ENCODE results near the gene SHQ1. TPM values are rescaled to one million over a fixed set of nuclear protein-coding genes. Genes with fewer than 3 reads are reported as not detected.
"Not testable (repeated sequence)": the region's sequence is repeated elsewhere in the genome, so short reads cannot be mapped to it uniquely, and the experiment has no call there.

SHQ1 gene
- total RNA-seq, 2 donors from 2014 or later, result 26.4 to 26.7 TPM

DNA sequence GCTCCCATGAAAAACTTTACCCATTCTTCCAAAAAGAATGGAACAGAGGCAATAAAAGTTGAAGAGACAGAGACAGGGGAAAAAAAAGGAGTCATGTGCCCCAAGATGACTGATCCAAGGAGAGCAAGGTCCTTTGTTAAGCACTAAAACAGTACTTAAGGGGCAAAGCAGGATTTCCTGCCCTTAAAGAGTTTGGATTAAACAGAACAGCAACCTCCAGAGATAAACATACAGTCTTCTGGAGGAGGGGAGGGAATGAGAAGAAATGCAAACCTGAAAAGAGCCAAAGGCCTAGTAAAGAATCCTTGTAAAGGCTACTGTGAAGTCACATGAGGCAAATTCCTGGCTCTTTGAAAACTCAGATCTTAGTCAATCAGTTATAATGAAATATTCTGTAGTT is 38.2 kb downstream of the SHQ1 start:
- H3K4me1 Mint-ChIP-seq (ENCODE audit: low read depth), result peaks cover 5% of the 10 kb centered on the region
- H3K27ac Mint-ChIP-seq, result no peak overlapping the region
- no peaks in the 10 kb centered on the region for H3K9me3 Mint-ChIP-seq
- DNase-seq, result no peak
- H3K27me3 Mint-ChIP-seq (ENCODE audit: low read depth), result no peaks in the 10 kb centered on the region
- ATAC-seq (replicated peaks in 1 of 2), result no peak
- peaks cover 0 to 17% of the 10 kb centered on the region in 2 donors for H3K36me3 Mint-ChIP-seq (ENCODE audit: insufficient read depth in 2 of 2)
- H3K4me3 Mint-ChIP-seq, result no peak overlapping the region

DNA sequence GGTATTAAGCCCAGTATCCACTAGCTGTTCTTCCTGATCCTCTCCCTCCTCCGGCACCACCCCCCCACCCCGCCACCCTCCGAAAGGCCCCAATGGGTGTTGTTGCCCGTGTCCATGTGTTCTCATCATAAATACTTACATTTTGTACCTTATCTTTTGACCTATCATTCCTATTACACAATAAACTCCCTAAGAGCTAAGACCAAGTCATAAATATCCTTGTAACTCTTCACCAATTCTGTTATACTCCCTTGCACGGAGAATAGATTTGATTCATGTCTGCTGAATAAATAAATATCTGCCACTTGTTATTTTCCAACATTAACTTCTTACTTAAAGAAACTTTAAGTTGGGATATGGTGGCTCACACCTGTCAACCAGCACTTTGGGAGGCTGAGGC is 43.9 kb downstream of the SHQ1 start:
- Mint-ChIP-seq H3K4me3 (no peak overlapping the region), H3K4me1 (ENCODE audit: low read depth) (peaks cover 26% of the 10 kb centered on the region), H3K27me3 (ENCODE audit: low read depth) (no peaks in the 10 kb centered on the region), H3K27ac (no peak overlapping the region), H3K9me3 (no peaks in the 10 kb centered on the region), H3K36me3 (ENCODE audit: insufficient read depth in 2 of 2) (peaks cover 0 to 12% of the 10 kb centered on the region in 2 donors)
- DNase-seq (no peak), ATAC-seq (replicated peaks in 1 of 2) (no peak)

DNA sequence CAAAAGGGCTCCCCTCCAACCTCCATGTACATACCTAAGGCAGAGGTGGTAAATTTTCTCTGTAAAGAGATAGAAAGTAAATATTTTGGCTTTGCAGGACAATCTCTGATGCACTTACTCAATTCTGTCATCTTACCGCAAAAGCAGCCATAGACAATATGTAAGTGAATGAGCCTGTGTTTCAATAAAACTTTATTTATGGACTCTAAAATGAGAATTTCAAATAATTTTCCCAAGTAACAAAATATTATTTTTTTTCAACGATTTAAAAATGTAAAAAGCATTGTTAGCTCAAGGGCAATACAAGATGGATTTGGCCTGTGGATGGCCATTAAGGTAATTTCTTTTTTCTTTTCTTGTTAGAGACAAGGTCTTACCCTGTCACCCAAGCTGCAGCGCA is 44.7 kb downstream of the SHQ1 start:
- no peak overlapping the region for H3K4me3 Mint-ChIP-seq
- ATAC-seq (replicated peaks in 1 of 2) (no peak), DNase-seq (no peak)
- H3K4me1 Mint-ChIP-seq (ENCODE audit: low read depth), result peaks cover 26% of the 10 kb centered on the region
- no peak overlapping the region for H3K27ac Mint-ChIP-seq
- H3K36me3 Mint-ChIP-seq (ENCODE audit: insufficient read depth in 2 of 2), result peaks cover 0 to 11% of the 10 kb centered on the region in 2 donors
- no peaks in the 10 kb centered on the region for H3K27me3 Mint-ChIP-seq (ENCODE audit: low read depth)
- H3K9me3 Mint-ChIP-seq, result no peaks in the 10 kb centered on the region

DNA sequence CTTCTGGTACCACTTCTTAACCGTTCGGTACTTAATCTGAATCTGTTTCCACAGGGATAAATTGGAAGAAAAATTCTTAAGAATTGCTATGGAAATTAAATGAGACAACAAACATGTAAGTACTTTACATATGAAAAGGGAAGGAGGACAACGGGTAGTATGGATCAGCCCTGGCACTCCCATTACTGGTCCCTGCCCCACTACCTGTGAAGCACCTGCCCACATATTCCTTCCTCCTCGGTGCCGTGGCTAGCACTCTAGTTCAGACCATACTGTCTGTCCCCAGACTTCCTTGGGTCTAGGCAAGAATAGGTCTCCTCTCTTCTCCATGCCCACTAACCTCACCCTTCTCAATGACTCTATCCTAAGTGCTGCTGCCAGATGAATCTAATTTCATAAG is 46.2 kb downstream of the SHQ1 start:
- ATAC-seq (replicated peaks in 1 of 2), result no peak
- Mint-ChIP-seq H3K27me3 (ENCODE audit: low read depth) (no peaks in the 10 kb centered on the region), H3K4me3 (no peak overlapping the region), H3K9me3 (no peaks in the 10 kb centered on the region), H3K4me1 (ENCODE audit: low read depth) (peaks cover 26% of the 10 kb centered on the region), H3K27ac (no peak overlapping the region), H3K36me3 (ENCODE audit: insufficient read depth in 2 of 2) (peaks cover 2 to 10% of the 10 kb centered on the region in 2 donors)
- no peak for DNase-seq

DNA sequence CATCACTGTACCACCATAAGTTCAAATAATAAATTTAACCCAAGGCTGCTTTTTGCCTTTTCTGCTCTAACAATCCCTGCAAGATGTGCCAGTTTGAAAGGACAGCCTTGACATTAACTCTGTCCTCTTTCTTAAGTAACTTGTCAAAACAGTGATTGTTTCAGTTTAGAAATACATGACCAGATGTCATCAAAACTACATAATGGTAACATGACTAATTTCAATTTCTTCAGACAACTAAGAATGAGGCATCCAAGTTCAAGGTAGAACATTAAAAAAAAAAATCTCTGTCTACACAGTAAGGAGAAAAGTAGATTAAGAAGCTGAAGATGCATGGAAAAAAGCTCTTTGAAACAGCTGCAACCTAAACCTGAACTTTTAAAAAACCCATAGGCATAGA is 47.4 kb downstream of the SHQ1 start:
- Mint-ChIP-seq H3K27ac (peak overlapping the region; percentile 75), H3K27me3 (ENCODE audit: low read depth) (no peaks in the 10 kb centered on the region), H3K4me3 (peak overlapping the region; percentile 22 to 37), H3K4me1 (ENCODE audit: low read depth) (peaks cover 26% of the 10 kb centered on the region), H3K36me3 (ENCODE audit: insufficient read depth in 2 of 2) (peaks cover 2 to 14% of the 10 kb centered on the region in 2 donors), H3K9me3 (no peaks in the 10 kb centered on the region)
- ATAC-seq (replicated peaks in 1 of 2) (peak; percentile 81 to 85), DNase-seq (no peak)

DNA sequence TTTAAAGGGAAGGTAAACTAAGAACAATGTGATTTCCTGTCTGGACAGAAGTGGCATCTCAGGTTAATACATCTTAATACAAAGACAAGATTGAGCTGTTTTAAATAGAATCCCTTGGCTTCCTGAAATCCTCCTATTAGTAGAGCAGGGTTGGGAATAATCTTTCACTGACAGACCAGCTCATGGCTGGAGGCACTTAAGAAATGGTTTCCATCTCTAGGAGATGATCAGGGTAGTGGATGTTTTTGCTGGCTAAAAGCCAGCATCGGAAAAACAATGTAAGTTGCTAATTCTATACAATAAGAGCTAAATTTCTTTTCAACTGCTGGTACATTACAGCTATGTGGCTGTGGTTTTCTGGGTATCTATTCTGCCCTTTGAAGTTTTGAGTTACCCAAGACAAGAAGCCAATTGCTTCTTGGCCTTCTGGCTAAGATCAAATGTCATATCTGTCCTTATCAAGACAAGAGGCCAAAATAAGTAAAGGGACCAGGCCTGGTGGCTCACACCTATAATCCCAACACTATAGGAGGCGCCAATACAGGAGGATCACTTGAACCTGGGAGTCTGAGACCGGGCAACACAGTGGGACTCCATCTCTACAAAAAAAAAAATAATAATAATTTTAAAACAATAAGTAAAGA is 49.6 kb downstream of the SHQ1 start:
- no peaks in the 10 kb centered on the region for H3K9me3 Mint-ChIP-seq

DNA sequence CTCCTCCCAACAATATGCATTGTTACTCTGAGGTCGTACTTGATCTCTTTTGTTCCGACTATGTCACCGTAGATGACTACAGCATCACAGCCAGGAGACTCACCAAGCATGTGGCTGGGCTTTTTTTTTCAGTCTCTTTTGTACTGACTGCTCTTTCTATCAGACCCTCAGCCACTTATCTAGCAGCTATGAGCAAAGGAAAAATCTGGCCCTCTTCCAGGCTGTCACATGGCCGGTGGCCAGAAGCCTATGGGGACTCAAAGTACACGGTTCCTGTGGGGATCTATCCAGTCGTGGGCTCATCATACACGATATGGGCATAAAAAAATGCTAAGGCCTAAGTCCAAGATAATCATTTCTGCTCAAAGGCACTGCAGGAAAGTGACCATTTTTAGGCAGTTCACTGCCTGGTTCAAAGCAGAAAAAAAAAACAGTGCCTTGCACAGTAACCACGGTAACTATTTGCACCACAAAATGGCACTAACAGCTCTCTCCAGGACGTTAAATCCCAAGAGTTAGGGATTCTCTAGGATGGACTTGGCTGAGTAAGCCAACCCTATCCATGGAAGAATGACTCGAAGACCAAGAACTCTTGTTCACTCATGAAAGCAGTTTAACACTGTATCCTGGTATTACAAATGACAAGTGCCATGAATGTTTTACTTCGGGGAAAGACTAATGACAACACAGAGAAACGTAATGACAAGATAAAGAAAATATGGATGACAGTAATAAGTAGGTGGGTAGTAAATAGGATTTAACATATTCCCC is 50.3 kb downstream of the SHQ1 start:
- Mint-ChIP-seq H3K27me3 (ENCODE audit: low read depth) (no peaks in the 10 kb centered on the region), H3K27ac (no peak overlapping the region), H3K4me3 (no peak overlapping the region), H3K36me3 (ENCODE audit: insufficient read depth in 2 of 2) (peaks cover 2 to 13% of the 10 kb centered on the region in 2 donors), H3K4me1 (ENCODE audit: low read depth) (peaks cover 26% of the 10 kb centered on the region), H3K9me3 (no peaks in the 10 kb centered on the region)
- ATAC-seq (replicated peaks in 1 of 2) (no peak), DNase-seq (no peak)

More for the DNA sequence above, 49.6 kb downstream of the SHQ1 start:
- H3K27me3 Mint-ChIP-seq (ENCODE audit: low read depth), result no peaks in the 10 kb centered on the region
- H3K4me3 Mint-ChIP-seq, result no peak overlapping the region
- no peak overlapping the region for H3K27ac Mint-ChIP-seq
- ATAC-seq (replicated peaks in 1 of 2), result no peak
- no peak for DNase-seq
- peaks cover 26% of the 10 kb centered on the region for H3K4me1 Mint-ChIP-seq (ENCODE audit: low read depth)
- H3K36me3 Mint-ChIP-seq (ENCODE audit: insufficient read depth in 2 of 2), result peaks cover 2 to 12% of the 10 kb centered on the region in 2 donors

DNA sequence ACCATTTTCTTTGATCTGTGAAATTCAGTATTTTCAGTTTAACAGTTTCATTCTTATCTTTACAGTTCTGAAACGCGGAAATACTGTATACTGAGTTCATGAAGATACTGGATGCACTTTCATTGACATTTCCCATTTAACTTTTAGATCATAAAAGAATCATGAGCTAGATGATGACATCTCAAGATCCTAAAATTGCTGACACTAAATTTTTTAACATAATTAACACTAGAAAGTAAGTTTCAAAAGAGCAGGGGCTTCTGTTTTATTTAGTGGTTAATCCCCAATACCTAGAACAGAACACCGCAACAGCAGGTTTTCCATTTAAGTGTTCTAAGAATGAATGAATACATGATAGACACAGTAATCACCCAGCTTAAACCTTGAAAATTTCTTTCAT is 54.2 kb downstream of the SHQ1 start:
- Mint-ChIP-seq H3K9me3 (no peaks in the 10 kb centered on the region), H3K36me3 (ENCODE audit: insufficient read depth in 2 of 2) (peaks cover 7 to 21% of the 10 kb centered on the region in 2 donors), H3K4me3 (no peak overlapping the region), H3K27me3 (ENCODE audit: low read depth) (no peaks in the 10 kb centered on the region), H3K4me1 (ENCODE audit: low read depth) (peaks cover 8% of the 10 kb centered on the region), H3K27ac (no peak overlapping the region)
- DNase-seq (no peak), ATAC-seq (replicated peaks in 1 of 2) (no peak)

DNA sequence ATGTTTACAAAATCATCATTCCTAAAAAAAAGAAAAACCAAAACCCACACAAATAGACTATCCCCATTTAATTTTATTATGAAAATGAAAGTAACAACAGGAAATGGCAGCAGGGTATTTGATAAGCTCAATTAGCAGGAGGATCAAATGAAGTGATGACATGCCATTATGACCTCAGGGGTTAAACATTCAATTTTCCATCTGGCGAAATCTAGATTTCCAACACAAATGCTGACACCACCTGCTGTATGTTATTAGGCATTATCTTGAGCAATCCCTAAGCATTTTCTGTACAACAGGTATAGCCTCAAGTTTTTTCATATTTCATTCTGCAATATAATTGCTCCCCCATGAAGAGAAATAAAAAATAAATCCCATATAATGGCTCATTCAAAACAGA is 57.1 kb downstream of the SHQ1 start:
- H3K36me3 Mint-ChIP-seq (ENCODE audit: insufficient read depth in 2 of 2), result peaks cover 6 to 20% of the 10 kb centered on the region in 2 donors
- H3K4me1 Mint-ChIP-seq (ENCODE audit: low read depth), result peaks cover 8% of the 10 kb centered on the region
- H3K27me3 Mint-ChIP-seq (ENCODE audit: low read depth), result no peaks in the 10 kb centered on the region
- ATAC-seq (replicated peaks in 1 of 2), result no peak
- no peak overlapping the region for H3K27ac Mint-ChIP-seq
- no peak for DNase-seq
- no peaks in the 10 kb centered on the region for H3K9me3 Mint-ChIP-seq
- H3K4me3 Mint-ChIP-seq, result no peak overlapping the region

DNA sequence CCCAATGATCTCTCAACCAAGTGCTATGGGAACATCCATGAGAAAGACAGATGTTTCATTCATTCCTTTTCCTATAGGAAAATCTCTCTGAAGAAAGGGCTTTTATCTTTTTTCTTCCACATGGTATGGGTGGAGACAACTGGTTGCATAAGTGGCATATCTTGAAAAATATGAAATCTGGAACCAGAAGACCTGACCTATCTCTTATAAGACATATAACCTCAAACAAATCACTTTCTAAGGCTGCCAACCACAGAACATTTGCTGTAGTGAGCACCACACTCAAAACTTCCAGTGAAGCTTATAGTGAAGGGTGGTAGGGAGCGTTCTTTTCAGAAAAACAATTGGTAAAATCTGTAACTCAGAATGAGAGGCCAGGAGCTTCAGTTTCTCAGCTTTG is 58.5 kb downstream of the SHQ1 start:
- Mint-ChIP-seq H3K27me3 (ENCODE audit: low read depth) (no peaks in the 10 kb centered on the region), H3K4me1 (ENCODE audit: low read depth) (peaks cover 8% of the 10 kb centered on the region), H3K27ac (no peak overlapping the region), H3K9me3 (no peaks in the 10 kb centered on the region), H3K4me3 (no peak overlapping the region), H3K36me3 (ENCODE audit: insufficient read depth in 2 of 2) (peaks cover 6 to 17% of the 10 kb centered on the region in 2 donors)
- ATAC-seq (replicated peaks in 1 of 2) (no peak), DNase-seq (no peak)

DNA sequence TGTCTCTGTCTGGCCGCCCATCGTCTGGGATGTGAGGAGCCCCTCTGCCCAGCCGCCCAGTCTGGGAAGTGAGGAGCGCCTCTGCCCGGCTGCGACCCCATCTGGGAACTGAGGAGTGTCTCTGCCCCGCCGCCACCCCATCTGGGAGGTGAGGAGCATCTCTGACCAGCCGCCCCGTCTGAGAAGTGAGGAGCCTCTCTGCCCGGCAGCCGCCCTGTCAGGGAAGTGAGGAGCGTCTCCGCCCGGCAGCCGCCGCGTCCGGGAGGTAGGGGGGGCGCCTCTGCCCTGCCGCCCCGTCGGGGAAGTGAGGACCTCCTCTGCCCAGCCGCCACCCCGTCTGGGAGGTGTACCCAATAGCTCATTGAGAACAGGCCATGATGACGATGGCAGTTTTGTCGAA is 60.0 kb downstream of the SHQ1 start:
- H3K4me1 Mint-ChIP-seq (ENCODE audit: low read depth); ATAC-seq (replicated peaks in 1 of 2); H3K27ac Mint-ChIP-seq; DNase-seq; H3K27me3 Mint-ChIP-seq (ENCODE audit: low read depth); H3K9me3 Mint-ChIP-seq; H3K4me3 Mint-ChIP-seq: not testable (repeated sequence)
- peaks cover 6 to 17% of the 10 kb centered on the region in 2 donors for H3K36me3 Mint-ChIP-seq (ENCODE audit: insufficient read depth in 2 of 2)

DNA sequence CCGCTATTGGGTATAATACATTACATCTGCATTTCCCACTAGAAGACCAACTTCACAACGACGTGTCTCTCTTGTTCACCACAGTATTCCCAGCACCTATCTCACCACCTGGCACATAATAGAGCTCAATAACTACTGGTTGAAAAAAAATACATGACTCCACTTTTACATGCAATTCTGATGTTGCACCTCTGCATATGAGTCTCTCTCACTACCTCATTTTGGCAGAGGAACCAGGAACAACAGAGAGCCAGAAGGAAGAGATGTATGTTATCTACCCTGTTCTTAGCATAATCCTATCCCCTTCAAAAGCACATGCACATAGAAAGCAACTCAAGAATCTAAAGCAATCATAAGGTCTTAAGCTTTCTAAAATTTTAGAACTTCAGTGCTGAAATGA is 61.6 kb downstream of the SHQ1 start:
- H3K4me3 Mint-ChIP-seq, result no peak overlapping the region

DNA sequence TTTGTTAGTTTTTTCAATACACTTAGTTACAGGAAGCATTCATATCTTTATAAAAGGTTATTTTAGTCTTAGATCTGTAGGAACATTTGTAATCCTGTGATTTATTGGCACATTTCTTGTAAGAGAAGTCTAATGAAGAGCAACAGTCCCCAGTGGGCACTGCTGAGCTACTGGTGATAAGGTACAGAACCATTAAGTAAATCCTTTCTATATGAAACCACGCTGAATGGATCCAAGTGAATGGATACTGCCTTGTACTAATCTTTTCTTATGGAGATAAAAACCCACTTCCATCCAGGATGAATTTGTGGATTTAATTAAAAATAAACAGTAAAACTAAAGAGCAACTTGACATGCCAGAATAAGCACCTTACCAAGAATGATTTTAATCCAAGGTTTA is 64.0 kb downstream of the SHQ1 start:
- H3K4me1 Mint-ChIP-seq (ENCODE audit: low read depth), result no peaks in the 10 kb centered on the region
- no peak overlapping the region for H3K27ac Mint-ChIP-seq
- peaks cover 0 to 9% of the 10 kb centered on the region in 2 donors for H3K36me3 Mint-ChIP-seq (ENCODE audit: insufficient read depth in 2 of 2)
- no peak for ATAC-seq (replicated peaks in 1 of 2)
- no peak overlapping the region for H3K4me3 Mint-ChIP-seq
- DNase-seq, result no peak
- H3K27me3 Mint-ChIP-seq (ENCODE audit: low read depth), result no peaks in the 10 kb centered on the region
- no peaks in the 10 kb centered on the region for H3K9me3 Mint-ChIP-seq

More for the DNA sequence above, 61.6 kb downstream of the SHQ1 start:
- H3K9me3 Mint-ChIP-seq, result no peaks in the 10 kb centered on the region
- H3K36me3 Mint-ChIP-seq (ENCODE audit: insufficient read depth in 2 of 2), result peaks cover 1 to 10% of the 10 kb centered on the region in 2 donors
- no peak for DNase-seq
- peaks cover 8% of the 10 kb centered on the region for H3K4me1 Mint-ChIP-seq (ENCODE audit: low read depth)
- ATAC-seq (replicated peaks in 1 of 2), result no peak
- H3K27ac Mint-ChIP-seq, result no peak overlapping the region
- H3K27me3 Mint-ChIP-seq (ENCODE audit: low read depth), result no peaks in the 10 kb centered on the region
